Stimulated activated CD4-positive, alpha-beta T cell treated with anti-CD3 and anti-CD28 coated beads, Interleukin-12 subunit alpha, Interleukin-12 subunit beta, amount 100 ng/mL, for 4 hours (primary cell): Measurements from ENCODE around the gene CFAP45.
"Not testable (repeated sequence)": the region's sequence is repeated elsewhere in the genome, so short reads cannot be mapped to it uniquely, and the experiment has no call there.

Experiments used
- DNase-seq: peaks from one replicate; pipeline ENCODE4 v3.0.0-alpha.2; 2020

CFAP45 gene

GRCh38 chr1:159922511-159923202 is 22.7 kb upstream of the CFAP45 start:
- DNase-seq = no peak

GRCh38 chr1:159921700-159922504 is 21.9 kb upstream of the CFAP45 start:
- DNase-seq = no peak

- DNase-seq = no peak
Observed at GRCh38 chr1:159921251-159921650, 21.3 kb upstream of the CFAP45 start.

GRCh38 chr1:159920651-159921050 is 20.7 kb upstream of the CFAP45 start:
- DNase-seq = no peak

- no peak for DNase-seq
Observed at GRCh38 chr1:159920202-159920601, 20.2 kb upstream of the CFAP45 start.

- no peak for DNase-seq
Observed at GRCh38 chr1:159919236-159919865, 19.4 kb upstream of the CFAP45 start.

GRCh38 chr1:159918352-159919200 is 18.6 kb upstream of the CFAP45 start:
- no peak for DNase-seq

GRCh38 chr1:159917533-159918351 is 17.8 kb upstream of the CFAP45 start:
- no peak for DNase-seq

- no peak for DNase-seq
Observed at GRCh38 chr1:159916242-159917051, 16.5 kb upstream of the CFAP45 start.

DNA sequence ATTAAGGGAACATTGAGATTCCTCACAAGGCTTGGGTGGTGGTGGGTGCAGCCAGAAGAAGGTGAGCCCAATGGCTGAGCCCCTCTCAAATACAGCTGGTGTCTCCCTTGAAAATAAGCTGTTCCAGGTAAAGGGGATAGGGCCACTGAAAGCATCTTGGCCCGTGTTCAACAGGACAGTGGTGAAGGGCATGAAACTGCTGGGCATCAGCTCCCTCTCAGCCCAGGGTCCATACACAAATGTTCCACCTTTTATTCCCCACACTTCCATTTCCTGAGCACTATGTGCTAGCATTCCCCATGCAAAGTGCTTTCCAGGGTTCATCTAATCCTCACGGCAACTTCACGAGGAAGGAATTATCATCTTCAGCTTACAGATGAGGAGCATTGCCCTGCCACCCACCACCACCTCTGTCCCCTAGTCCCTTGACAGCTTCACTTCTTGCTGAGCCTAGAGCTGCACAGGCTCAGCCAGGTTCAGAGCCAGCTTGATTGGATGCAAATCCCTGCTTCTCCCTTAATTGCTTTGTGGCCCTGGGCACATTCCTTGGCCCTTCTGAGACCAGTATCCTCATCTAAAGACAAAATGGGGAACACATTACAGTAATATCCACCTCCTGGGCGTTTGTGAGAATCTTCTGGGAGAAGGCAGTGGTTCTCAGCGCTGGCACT is 15.7 kb upstream of the CFAP45 start:
- no peak for DNase-seq

GRCh38 chr1:159914252-159915018 is 14.5 kb upstream of the CFAP45 start:
- no peak for DNase-seq

DNA sequence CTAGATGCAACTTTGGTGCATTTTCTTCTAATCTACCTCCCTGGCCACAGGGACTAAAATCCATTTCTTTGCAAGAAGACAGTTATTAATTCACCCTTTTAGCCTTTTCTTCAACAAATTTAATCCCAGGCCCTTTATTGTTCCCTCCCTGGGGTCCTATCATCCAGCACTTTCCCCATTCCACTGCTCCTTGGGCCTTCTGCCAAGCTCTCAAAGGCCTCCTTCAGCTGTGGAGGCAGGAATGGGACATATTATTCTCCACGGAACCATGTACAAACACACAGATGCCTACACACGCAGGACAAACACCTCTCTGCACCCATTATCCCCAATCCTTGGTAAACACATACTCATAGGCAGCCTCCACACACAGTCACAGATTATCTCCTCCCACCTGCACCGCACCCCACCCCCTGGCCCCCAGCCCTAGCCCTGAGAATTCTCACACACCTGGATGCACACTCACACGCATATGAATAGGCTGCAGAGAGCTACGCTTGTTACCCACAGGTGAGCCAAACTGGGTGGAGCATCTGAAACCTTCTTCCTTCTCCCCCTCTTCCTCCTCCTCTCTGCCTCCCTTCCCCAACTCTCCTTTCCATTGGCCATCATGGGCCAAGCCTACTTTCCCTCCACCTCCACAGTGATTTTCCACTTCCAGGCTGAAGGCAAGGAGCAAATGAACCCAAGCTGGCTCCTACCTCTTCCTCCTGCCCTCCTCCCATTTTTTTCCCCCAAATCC is 13.7 kb upstream of the CFAP45 start:
- no peak for DNase-seq

- no peak for DNase-seq
Observed at GRCh38 chr1:159911326-159912070, 11.5 kb upstream of the CFAP45 start.

- no peak for DNase-seq
Observed at GRCh38 chr1:159908031-159908940, 8.3 kb upstream of the CFAP45 start.

- DNase-seq = no peak
Observed at GRCh38 chr1:159906960-159907359, 7.0 kb upstream of the CFAP45 start.

DNA sequence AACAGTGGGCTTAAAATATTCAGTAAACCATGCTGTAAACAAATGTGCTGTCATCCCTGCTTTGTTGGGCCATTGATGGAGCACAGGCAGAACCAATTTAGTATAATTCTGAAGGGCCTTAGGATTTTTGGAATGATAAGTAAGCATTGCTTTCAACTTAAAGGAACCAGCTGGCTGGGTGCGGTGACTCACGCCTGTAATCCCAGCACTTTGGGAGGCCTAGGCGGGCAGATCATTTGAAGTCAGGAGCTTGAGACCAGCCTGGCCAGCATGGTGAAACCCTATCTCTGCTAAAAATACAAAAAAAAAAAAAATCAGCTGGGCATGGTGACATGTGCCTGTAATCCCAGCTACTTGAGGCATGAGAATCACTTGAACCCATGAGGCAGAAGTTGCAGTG is 4.1 kb upstream of the CFAP45 start:
- DNase-seq = not testable (repeated sequence)

GRCh38 chr1:159902541-159902940 is 2.6 kb upstream of the CFAP45 start:
- no peak for DNase-seq
